Caco-2 (cell line): ENCODE measurements around the gene OGG1. TPM values are rescaled to one million over a fixed set of nuclear protein-coding genes. Genes with fewer than 3 reads are reported as not detected.
A peak's percentile ranks its signal among the peaks of the same experiment; 100 is the strongest.

Experiments used
- BruUV-seq: library from RNA; stranded (reverse); fragments of 400-500 nt; replicated peaks from 2 replicates; lab custom pipeline; 2021; lab: Mats Ljungman, UMichigan
- CTCF ChIA-PET: fragments of 300-600 bp; sonication (Branson Sonifier 250); formaldehyde crosslinking; loops from one replicate; lab custom pipeline; 2022; ENCODE audit warnings: antibody characterized with exemption; lab: Charles Lee
- POLR2A ChIA-PET: fragments of 300-600 bp; sonication (Branson Sonifier 250); formaldehyde crosslinking; loops from one replicate; lab custom pipeline; 2022; ENCODE audit warnings: antibody characterized with exemption; lab: Charles Lee
- DNase-seq, 2 experiments: peaks; one replicate each; pipeline versions ENCODE4 v3.0.0 to v3.0.0-alpha.2; 2020 to 2022
- H3K27me3 ChIP-seq: replicated peaks from 2 replicates; pipeline ENCODE4 v1.6.0; 2011; ENCODE audit warnings: low read length; ENCODE audit not compliant: control insufficient read depth, insufficient read depth
- H3K36me3 ChIP-seq: 2 replicates; pipeline ENCODE4 v1.5.1; 2011; ENCODE audit warnings: low read length; ENCODE audit not compliant: control insufficient read depth, insufficient read depth
- H3K4me1 ChIP-seq: fragments of 250-450 bp; sonication (Bioruptor Pico); 2 replicates; pipeline ENCODE4 v1.5.1; 2020; ENCODE audit warnings: mild to moderate bottlenecking
- H3K4me3 ChIP-seq: 2 replicates; pipeline ENCODE4 v1.5.1; 2011; ENCODE audit warnings: low read depth, mild to moderate bottlenecking, control low read depth, low read length
- H3K9me3 ChIP-seq: fragments of 250-450 bp; sonication (Bioruptor Pico); 2 replicates; pipeline ENCODE4 v1.5.1; 2020; ENCODE audit warnings: mild to moderate bottlenecking, moderate library complexity
- H3K27ac Mint-ChIP-seq: one replicate; pipeline ENCODE4 v1.8.0; 2022; ENCODE audit warnings: mixed read lengths; ENCODE audit not compliant: unreplicated experiment
- H3K27me3 Mint-ChIP-seq: one replicate; pipeline ENCODE4 v1.8.0; 2022; ENCODE audit warnings: mixed read lengths; ENCODE audit not compliant: insufficient read depth, unreplicated experiment
- H3K36me3 Mint-ChIP-seq: one replicate; pipeline ENCODE4 v1.8.0; 2022; ENCODE audit warnings: mild to moderate bottlenecking, mixed read lengths; ENCODE audit not compliant: insufficient read depth, unreplicated experiment
- H3K4me1 Mint-ChIP-seq: one replicate; pipeline ENCODE4 v1.8.0; 2022; ENCODE audit warnings: low read depth, mixed read lengths; ENCODE audit not compliant: unreplicated experiment
- H3K4me3 Mint-ChIP-seq: one replicate; pipeline ENCODE4 v1.8.0; 2022; ENCODE audit warnings: mild to moderate bottlenecking, moderate library complexity, mixed read lengths; ENCODE audit not compliant: unreplicated experiment
- H3K9me3 Mint-ChIP-seq: one replicate; pipeline ENCODE4 v1.8.0; 2022; ENCODE audit warnings: mixed read lengths; ENCODE audit not compliant: unreplicated experiment
- intact Hi-C: fragments of 100-400 bp; cut with micrococcal nuclease; formaldehyde crosslinking; loops from one replicate; pipeline ENCODE4 v1.10.0; 2022; ENCODE audit not compliant: unreplicated experiment
- total RNA-seq: library from RNA; stranded (reverse); gene quantifications from 2 replicates; pipeline ENCODE4 v1.2.3, GENCODE V29; 2022
- TF ChIP-seq, protein P1 (sequence below), 2 experiments: fragments of 200-600 bp in 1 of 2; IDR thresholded peaks; 1 replicate in 1 of 2; 2 replicates in 1 of 2; pipeline versions ENCODE4 v1.5.1 to v1.8.0; 2011 to 2022; ENCODE audit warnings: antibody characterized with exemption in 1 of 2, control low read depth in 1 of 2, inconsistent platforms in 1 of 2, low read depth in 1 of 2, low read length in 1 of 2, mild to moderate bottlenecking in 1 of 2, moderate library complexity in 1 of 2; ENCODE audit not compliant: insufficient read depth in 1 of 2, severe bottlenecking in 1 of 2, unreplicated experiment in 1 of 2

Gene OGG1
- total RNA-seq, 1 experiment from 2014 or later: 25.3 TPM

DNA sequence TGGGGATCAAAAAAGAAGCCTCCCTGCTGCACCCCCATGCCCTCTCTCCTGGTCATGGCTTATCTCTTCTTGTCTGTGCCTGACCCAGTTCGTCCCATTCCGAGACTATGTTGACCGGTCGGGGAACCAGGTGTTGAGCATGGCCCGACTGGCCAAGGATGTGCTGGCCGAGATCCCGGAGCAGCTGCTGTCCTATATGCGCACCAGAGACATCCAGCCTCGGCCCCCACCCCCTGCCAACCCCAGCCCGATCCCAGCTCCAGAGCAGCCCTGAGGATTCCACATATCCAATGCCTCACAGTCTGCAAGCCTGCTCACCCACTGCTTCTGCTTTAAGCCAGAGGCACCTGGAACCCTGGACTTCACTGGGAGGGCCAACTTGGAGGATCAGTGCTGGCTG is 20.3 kb upstream of the OGG1 start:
- ChIA-PET POLR2A (no interaction called here), CTCF (no interaction called here)
- Mint-ChIP-seq H3K4me1 (peaks cover 23% of the 10 kb centered on the region), H3K36me3 (peaks cover 10% of the 10 kb centered on the region), H3K4me3 (no peak overlapping the region), H3K27me3 (no peaks in the 10 kb centered on the region), H3K27ac (no peak overlapping the region), H3K9me3 (no peaks in the 10 kb centered on the region)
- BruUV-seq: no TSS peak
- peaks cover 7% of the 10 kb centered on the region; the same call in 1 of the 2 replicates for H3K4me1 ChIP-seq
- intact Hi-C loops: no loop called here
- H3K36me3 ChIP-seq: no peaks in the 10 kb centered on the region
- no peak overlapping the region for H3K4me3 ChIP-seq
- H3K9me3 ChIP-seq: no peaks in the 10 kb centered on the region
- H3K27me3 ChIP-seq: no peaks in the 10 kb centered on the region
- no peak for DNase-seq
- TF ChIP-seq, protein P1, sequence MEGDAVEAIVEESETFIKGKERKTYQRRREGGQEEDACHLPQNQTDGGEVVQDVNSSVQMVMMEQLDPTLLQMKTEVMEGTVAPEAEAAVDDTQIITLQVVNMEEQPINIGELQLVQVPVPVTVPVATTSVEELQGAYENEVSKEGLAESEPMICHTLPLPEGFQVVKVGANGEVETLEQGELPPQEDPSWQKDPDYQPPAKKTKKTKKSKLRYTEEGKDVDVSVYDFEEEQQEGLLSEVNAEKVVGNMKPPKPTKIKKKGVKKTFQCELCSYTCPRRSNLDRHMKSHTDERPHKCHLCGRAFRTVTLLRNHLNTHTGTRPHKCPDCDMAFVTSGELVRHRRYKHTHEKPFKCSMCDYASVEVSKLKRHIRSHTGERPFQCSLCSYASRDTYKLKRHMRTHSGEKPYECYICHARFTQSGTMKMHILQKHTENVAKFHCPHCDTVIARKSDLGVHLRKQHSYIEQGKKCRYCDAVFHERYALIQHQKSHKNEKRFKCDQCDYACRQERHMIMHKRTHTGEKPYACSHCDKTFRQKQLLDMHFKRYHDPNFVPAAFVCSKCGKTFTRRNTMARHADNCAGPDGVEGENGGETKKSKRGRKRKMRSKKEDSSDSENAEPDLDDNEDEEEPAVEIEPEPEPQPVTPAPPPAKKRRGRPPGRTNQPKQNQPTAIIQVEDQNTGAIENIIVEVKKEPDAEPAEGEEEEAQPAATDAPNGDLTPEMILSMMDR (IDR thresholded peaks at IDR 0.05; ENCODE audit: insufficient read depth in 1 of 2, low read depth in 1 of 2, low read length in 1 of 2, severe bottlenecking in 1 of 2, unreplicated experiment in 1 of 2): no peak

DNA sequence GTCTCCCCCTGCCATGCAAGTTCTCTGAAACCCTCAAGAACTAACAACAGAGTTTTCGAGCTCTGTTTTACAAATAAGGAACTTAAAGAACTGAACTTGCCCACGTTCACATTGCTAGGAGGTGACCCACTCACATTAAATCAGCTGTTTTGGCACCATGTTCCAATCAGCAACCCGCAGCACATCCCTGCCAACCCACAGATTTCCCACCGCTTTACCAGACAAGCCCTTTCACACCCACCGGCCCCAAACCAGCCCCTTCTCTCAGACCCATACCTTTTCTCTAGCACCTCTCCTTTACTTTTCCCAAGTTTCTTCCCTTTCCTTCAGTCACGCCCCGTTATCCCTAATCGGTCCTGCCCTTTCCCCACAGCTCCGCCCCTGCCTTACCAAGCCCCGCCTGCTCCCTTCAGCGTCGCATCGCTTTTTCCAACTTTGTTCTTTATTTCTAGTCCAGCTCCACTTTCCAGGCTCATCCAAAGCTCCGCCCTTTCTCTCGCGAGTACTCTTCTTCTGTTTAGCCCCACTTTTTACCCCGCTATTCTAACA is 19.0 kb upstream of the OGG1 start:
- POLR2A ChIA-PET: interaction anchor here (0.7 to 1.7 kb wide), 3 partner anchors 19 to 81 kb away, joined by 3 to 9 read pairs (median 3); partner anchors contain the start of gene OGG1
- H3K36me3 Mint-ChIP-seq: peaks cover 22% of the 10 kb centered on the region
- peak overlapping the region; percentile 39 for H3K4me3 ChIP-seq
- no peak for DNase-seq
- TF ChIP-seq, protein P1 (IDR thresholded peaks at IDR 0.05; ENCODE audit: insufficient read depth in 1 of 2, low read depth in 1 of 2, low read length in 1 of 2, severe bottlenecking in 1 of 2, unreplicated experiment in 1 of 2): no peak
- peaks cover 23% of the 10 kb centered on the region for H3K4me1 Mint-ChIP-seq
- H3K4me1 ChIP-seq: peaks cover 7% of the 10 kb centered on the region; the same call in 1 of the 2 replicates
- intact Hi-C loops: loop anchor here (1.0 to 10.0 kb wide), 3 partner anchors 19 to 376 kb away; partner anchors contain the start of genes MTMR14 and OGG1
- no peaks in the 10 kb centered on the region for H3K9me3 ChIP-seq
- H3K9me3 Mint-ChIP-seq: no peaks in the 10 kb centered on the region
- no peaks in the 10 kb centered on the region for H3K27me3 Mint-ChIP-seq
- H3K27me3 ChIP-seq: no peaks in the 10 kb centered on the region
- no peaks in the 10 kb centered on the region for H3K36me3 ChIP-seq
- peak overlapping the region; percentile 84 for H3K4me3 Mint-ChIP-seq
- peak overlapping the region; percentile 83 for H3K27ac Mint-ChIP-seq
- BruUV-seq: no TSS peak
- CTCF ChIA-PET: interaction anchor here (0.9 to 1.5 kb wide), 2 partner anchors 9 to 19 kb away, joined by 4 to 7 read pairs; partner anchors contain the start of gene OGG1

GRCh38 chr3:9731206-9732079 is 18.3 kb upstream of the OGG1 start, which contains the start of gene BRPF1:
Gene BRPF1, plus strand, starts transcription at chr3:9731735. Its CDS starts 2,406 bp downstream, at chr3:9734141.
- Histone ChIP-seq H3K27me3 (no peaks in the 10 kb centered on the region), H3K9me3 (no peaks in the 10 kb centered on the region), H3K4me1 (peaks cover 7% of the 10 kb centered on the region; the same call in 1 of the 2 replicates), H3K36me3 (no peaks in the 10 kb centered on the region), H3K4me3 (peak within 1 kb of the TSS; percentile 85)
- Mint-ChIP-seq H3K27me3 (no peaks in the 10 kb centered on the region), H3K9me3 (no peaks in the 10 kb centered on the region), H3K4me3 (peak within 1 kb of the TSS; percentile 84), H3K27ac (peak within 1 kb of the TSS; percentile 83), H3K4me1 (peaks cover 23% of the 10 kb centered on the region), H3K36me3 (peaks cover 27% of the 10 kb centered on the region)
- DNase-seq: peak; percentile 98 to 99
- TF ChIP-seq, protein P1 (IDR thresholded peaks at IDR 0.05; ENCODE audit: insufficient read depth in 1 of 2, low read depth in 1 of 2, low read length in 1 of 2, severe bottlenecking in 1 of 2, unreplicated experiment in 1 of 2): no peak
- BruUV-seq: no TSS peak
- intact Hi-C loops: loop anchor here (1.0 to 10.0 kb wide), 3 partner anchors 18 to 377 kb away; partner anchors contain the start of genes MTMR14 and OGG1
- POLR2A ChIA-PET: interaction anchor here (0.5 to 1.7 kb wide), 6 partner anchors 10 to 204 kb away, joined by 3 to 9 read pairs (median 3); partner anchors contain the start of gene OGG1
- CTCF ChIA-PET: interaction anchor here (0.9 to 1.8 kb wide), 3 partner anchors 10 to 61 kb away, joined by 4 to 7 read pairs (median 4); partner anchors contain the start of genes ARPC4, OGG1 and TADA3
